ENCODE measurements around the gene RAP1GAP2. TPM values are rescaled to one million over a fixed set of nuclear protein-coding genes. Genes with fewer than 3 reads are reported as not detected.

Gene RAP1GAP2
- 21.0 and 22.0 TPM in 2 replicates for polyA plus RNA-seq (2012; rRNA removed)
- polyA plus RNA-seq (2012; cell fraction: cytosol; rRNA removed) = 12.1 and 15.6 TPM in 2 replicates
- 85.5 and 88.3 TPM in 2 replicates for polyA plus RNA-seq (2012; cell fraction: nucleus; rRNA removed)

DNA sequence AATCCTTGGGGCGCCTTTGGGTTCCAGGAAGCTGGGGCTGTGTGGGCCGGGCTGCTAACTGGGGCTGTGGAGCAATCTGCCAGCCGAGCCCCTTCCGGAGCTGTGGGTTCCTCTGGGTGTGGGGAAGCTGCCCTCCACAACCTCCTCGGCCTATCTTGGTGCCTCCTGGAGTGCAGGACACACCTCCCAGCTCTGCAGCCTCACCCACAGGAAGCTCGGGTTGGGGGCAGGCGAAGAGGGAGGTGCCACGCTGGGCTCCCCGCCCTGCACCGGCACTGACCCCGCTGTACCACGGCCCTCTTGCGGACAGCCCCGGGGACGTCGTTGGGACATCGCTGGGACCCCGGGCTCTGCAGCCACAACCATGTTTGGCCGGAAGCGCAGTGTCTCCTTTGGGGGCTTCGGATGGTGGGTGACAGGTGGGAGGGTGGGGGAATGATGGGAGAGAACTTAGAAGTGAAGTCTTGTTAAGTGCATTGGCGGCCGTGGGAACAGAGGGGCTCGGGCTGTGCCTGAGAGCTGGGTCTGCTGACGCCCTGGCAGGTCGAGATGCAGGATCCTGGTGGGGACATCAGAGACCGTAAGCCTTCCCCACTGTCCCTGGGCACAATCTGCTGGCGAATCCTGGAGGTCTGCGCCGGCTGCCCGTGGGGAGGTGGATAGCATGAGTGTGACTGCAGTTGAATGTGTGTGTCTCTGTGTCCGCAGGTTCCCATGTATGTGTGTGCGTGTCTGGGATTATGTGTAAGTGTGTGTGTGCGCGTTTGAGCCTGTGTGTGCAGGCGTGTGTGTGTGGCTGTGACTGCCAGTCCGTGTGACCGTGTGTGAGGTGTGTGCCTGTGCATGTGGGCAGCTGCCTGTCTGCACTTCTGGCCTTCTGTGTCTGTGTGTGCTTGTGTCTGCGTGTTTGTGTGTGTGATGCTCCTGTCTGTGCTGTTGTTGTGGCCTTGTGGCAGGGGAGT is at the start of gene RAP1GAP2:
Gene RAP1GAP2, plus strand, starts transcription at position 275 of the 962 bp plus-strand sequence. Its CDS starts 90 bp downstream, at position 365.
- Histone ChIP-seq H3K36me3 (replicated peaks in 1 of 2; ENCODE audit: control insufficient read depth in 1 of 2, insufficient read depth in 2 of 2, low read length in 1 of 2) (no peaks in the 10 kb centered on the region), H4K20me1 (ENCODE audit: insufficient read depth) (no peaks in the 10 kb centered on the region), H3K9me2 (no peaks in the 10 kb centered on the region), H3K27me3 (ENCODE audit: insufficient read depth) (no peaks in the 10 kb centered on the region), H2AFZ (ENCODE audit: low read depth) (no peak within 1 kb of the TSS), H3K27ac (ENCODE audit: low read depth in 2 of 2, low read length in 1 of 2) (no peak within 1 kb of the TSS; a peak in 1 of 4 replicates), H3K4me2 (no peak within 1 kb of the TSS), H3K9me3 (no peaks in the 10 kb centered on the region), H3F3A (replicated peaks; ENCODE audit: insufficient read depth) (no peaks in the 10 kb centered on the region), H3K79me2 (ENCODE audit: insufficient read depth) (no peaks in the 10 kb centered on the region), H3K4me1 (ENCODE audit: control insufficient read depth in 1 of 2, insufficient read depth in 2 of 2, low read depth in 1 of 2, low read length in 1 of 2) (peaks cover 0 to 18% of the 10 kb centered on the region in 2 experiments; a peak in 1 of 4 replicates), H3K9ac (no peak within 1 kb of the TSS), H3K4me3 (ENCODE audit: low read depth in 2 of 2, low read length in 1 of 2) (no peak within 1 kb of the TSS)
- 80% methylated on average over 18 of the region's 39 CpGs for WGBS (ENCODE audit: low lambda C conversion rate)
- ChIA-PET POLR2A (interaction anchor here (0.8 kb wide), 1 partner anchor 9 kb away, joined by 6 read pairs; no protein-coding TSS in a partner anchor), CTCF (interaction anchor here (0.6 to 3.1 kb wide), 3 partner anchors 11 to 81 kb away, joined by 3 to 22 read pairs (median 8); no protein-coding TSS in a partner anchor)
- no peak for TF ChIP-seq NFIC (IDR thresholded peaks at IDR 0.05; ENCODE audit: borderline replicate concordance)
- TF ChIP-seq NRF1 (IDR thresholded peaks at IDR 0.05; ENCODE audit: low read depth, low read length) = no peak
- TF ChIP-seq SMC3 (IDR thresholded peaks at IDR 0.05; ENCODE audit: low read depth, low read length) = no peak
- no peak for TF ChIP-seq USF2 (IDR thresholded peaks at IDR 0.05; ENCODE audit: borderline replicate concordance, low read depth, low read length)
- DNase-seq = no peak

DNA sequence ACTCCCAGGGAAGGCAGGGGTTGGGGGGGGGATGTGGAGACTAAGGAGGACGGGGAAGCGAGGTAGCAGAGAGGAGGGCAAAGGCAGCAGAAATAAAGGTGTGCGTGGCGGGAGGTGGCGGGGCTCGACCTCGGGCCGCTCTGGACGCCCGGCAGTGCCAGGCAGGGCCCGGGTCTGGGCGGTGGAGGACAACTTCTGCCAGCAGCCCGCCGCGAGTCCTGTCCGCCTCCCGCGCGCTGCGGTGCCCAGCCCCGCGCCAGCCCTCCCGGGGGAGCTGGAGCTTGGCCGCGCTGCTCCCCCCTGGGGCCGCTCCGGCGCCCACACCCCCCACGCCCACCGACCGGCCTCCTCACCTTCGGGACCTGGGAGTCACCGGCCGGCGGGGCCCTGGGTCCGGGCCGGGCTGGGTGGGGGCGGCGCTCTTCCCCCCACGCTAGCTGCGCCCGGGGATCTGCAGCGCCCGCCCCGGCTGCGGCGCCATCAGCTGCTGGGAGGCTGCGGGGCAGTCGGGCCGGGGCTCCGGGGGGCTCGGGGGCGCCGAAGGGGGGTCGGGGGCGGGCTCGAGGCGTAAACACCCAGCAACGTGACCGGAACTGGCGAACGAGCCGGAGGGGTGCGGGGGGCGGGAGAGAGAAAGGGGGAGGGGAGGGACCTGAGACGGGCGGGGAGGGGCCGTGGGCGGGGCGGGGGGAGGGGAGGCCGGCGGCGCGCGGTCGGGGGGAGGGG is 47.0 kb upstream of the RAP1GAP2 start, which contains the start of gene CCDC92B:
Gene CCDC92B, minus strand, starts transcription at position 595 of the 726 bp plus-strand sequence. CDS start 14,507 bp downstream, outside the sequence.
- WGBS (ENCODE audit: low lambda C conversion rate) = 16% methylated on average over 5 of the region's 76 CpGs
- CTCF ChIA-PET = interaction anchor here (1.2 to 1.5 kb wide), 2 partner anchors 24 to 37 kb away, joined by 3 to 4 read pairs; no protein-coding TSS in a partner anchor
- TF ChIP-seq CTCF (IDR thresholded peaks at IDR 0.05) (no peak), NFIC (IDR thresholded peaks at IDR 0.05; ENCODE audit: borderline replicate concordance) (no peak), SMC3 (IDR thresholded peaks at IDR 0.05; ENCODE audit: low read depth, low read length) (no peak), YY1 (IDR thresholded peaks at IDR 0.05; ENCODE audit: low read depth) (no peak), POLR2AphosphoS5 (IDR thresholded peaks at IDR 0.05; ENCODE audit: low read depth, low read length) (no peak), EP300 (IDR thresholded peaks at IDR 0.05; ENCODE audit: borderline replicate concordance in 1 of 2, low read depth in 1 of 2, low read length in 1 of 2) (no peak), RFX5 (IDR thresholded peaks at IDR 0.05; ENCODE audit: low read length) (no peak), ELF1 (IDR thresholded peaks at IDR 0.05) (no peak), RAD21 (IDR thresholded peaks at IDR 0.05; ENCODE audit: low read length) (no peak), FOSL2 (IDR thresholded peaks at IDR 0.05; ENCODE audit: borderline replicate concordance, low read depth) (no peak)
- TF ChIP-seq, protein P1, sequence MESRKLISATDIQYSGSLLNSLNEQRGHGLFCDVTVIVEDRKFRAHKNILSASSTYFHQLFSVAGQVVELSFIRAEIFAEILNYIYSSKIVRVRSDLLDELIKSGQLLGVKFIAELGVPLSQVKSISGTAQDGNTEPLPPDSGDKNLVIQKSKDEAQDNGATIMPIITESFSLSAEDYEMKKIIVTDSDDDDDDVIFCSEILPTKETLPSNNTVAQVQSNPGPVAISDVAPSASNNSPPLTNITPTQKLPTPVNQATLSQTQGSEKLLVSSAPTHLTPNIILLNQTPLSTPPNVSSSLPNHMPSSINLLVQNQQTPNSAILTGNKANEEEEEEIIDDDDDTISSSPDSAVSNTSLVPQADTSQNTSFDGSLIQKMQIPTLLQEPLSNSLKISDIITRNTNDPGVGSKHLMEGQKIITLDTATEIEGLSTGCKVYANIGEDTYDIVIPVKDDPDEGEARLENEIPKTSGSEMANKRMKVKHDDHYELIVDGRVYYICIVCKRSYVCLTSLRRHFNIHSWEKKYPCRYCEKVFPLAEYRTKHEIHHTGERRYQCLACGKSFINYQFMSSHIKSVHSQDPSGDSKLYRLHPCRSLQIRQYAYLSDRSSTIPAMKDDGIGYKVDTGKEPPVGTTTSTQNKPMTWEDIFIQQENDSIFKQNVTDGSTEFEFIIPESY (IDR thresholded peaks at IDR 0.05; ENCODE audit: borderline replicate concordance, low read depth) = no peak
- TF ChIP-seq, protein P2, sequence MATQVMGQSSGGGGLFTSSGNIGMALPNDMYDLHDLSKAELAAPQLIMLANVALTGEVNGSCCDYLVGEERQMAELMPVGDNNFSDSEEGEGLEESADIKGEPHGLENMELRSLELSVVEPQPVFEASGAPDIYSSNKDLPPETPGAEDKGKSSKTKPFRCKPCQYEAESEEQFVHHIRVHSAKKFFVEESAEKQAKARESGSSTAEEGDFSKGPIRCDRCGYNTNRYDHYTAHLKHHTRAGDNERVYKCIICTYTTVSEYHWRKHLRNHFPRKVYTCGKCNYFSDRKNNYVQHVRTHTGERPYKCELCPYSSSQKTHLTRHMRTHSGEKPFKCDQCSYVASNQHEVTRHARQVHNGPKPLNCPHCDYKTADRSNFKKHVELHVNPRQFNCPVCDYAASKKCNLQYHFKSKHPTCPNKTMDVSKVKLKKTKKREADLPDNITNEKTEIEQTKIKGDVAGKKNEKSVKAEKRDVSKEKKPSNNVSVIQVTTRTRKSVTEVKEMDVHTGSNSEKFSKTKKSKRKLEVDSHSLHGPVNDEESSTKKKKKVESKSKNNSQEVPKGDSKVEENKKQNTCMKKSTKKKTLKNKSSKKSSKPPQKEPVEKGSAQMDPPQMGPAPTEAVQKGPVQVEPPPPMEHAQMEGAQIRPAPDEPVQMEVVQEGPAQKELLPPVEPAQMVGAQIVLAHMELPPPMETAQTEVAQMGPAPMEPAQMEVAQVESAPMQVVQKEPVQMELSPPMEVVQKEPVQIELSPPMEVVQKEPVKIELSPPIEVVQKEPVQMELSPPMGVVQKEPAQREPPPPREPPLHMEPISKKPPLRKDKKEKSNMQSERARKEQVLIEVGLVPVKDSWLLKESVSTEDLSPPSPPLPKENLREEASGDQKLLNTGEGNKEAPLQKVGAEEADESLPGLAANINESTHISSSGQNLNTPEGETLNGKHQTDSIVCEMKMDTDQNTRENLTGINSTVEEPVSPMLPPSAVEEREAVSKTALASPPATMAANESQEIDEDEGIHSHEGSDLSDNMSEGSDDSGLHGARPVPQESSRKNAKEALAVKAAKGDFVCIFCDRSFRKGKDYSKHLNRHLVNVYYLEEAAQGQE (IDR thresholded peaks at IDR 0.05; ENCODE audit: low read depth, low read length) = no peak

More for the DNA sequence above, 47.0 kb upstream of the RAP1GAP2 start, which contains the start of gene CCDC92B:
- peak within 1 kb of the TSS in 1 of 2 experiments; percentile 47; a peak in 2 of 4 replicates for H3K4me3 ChIP-seq (ENCODE audit: low read depth in 2 of 2, low read length in 1 of 2)
- no peaks in the 10 kb centered on the region for H3K9me3 ChIP-seq
- H3K9me2 ChIP-seq = no peaks in the 10 kb centered on the region
- no peaks in the 10 kb centered on the region for H3K79me2 ChIP-seq (ENCODE audit: insufficient read depth)
- H2AFZ ChIP-seq (ENCODE audit: low read depth) = no peak within 1 kb of the TSS
- peaks cover 0 to 2% of the 10 kb centered on the region in 2 experiments; a peak in 1 of 4 replicates for H3K4me1 ChIP-seq (ENCODE audit: control insufficient read depth in 1 of 2, insufficient read depth in 2 of 2, low read depth in 1 of 2, low read length in 1 of 2)
- H3K9ac ChIP-seq = no peak within 1 kb of the TSS
- POLR2A ChIA-PET = interaction anchor here (0.9 to 1.0 kb wide), 2 partner anchors 9 to 12 kb away, joined by 3 read pairs; no protein-coding TSS in a partner anchor
- H3F3A ChIP-seq (replicated peaks; ENCODE audit: insufficient read depth) = no peaks in the 10 kb centered on the region
- peak within 1 kb of the TSS in 1 of 2 experiments; percentile 76; a peak in 2 of 4 replicates for H3K27ac ChIP-seq (ENCODE audit: low read depth in 2 of 2, low read length in 1 of 2)
- peak within 1 kb of the TSS; percentile 44; the same call in 1 of the 2 replicates for H3K4me2 ChIP-seq
- no peaks in the 10 kb centered on the region for H4K20me1 ChIP-seq (ENCODE audit: insufficient read depth)
- no peaks in the 10 kb centered on the region for H3K36me3 ChIP-seq (replicated peaks in 1 of 2; ENCODE audit: control insufficient read depth in 1 of 2, insufficient read depth in 2 of 2, low read length in 1 of 2)
- peaks cover 22% of the 10 kb centered on the region for H3K27me3 ChIP-seq (ENCODE audit: insufficient read depth)
- DNase-seq = peak; percentile 98

Data from SK-N-SH (cell line).